ENCODE measurements around the gene PCGF6. TPM values are rescaled to one million over a fixed set of nuclear protein-coding genes. Genes with fewer than 3 reads are reported as not detected.

The PCGF6 gene
- total RNA-seq, 1 experiment from 2014 or later, result 9.1 TPM

GRCh38 chr10:103350175-103350516 is 794 bp downstream of the PCGF6 start:
- DNase-seq (ENCODE audit: low read depth, low spot score), result no peak
- in situ Hi-C loops (cut with HindIII; ENCODE audit: low pct_unique_long_range_greater_than_20kb, low sequenced_read_pairs), result no loop called here

- in situ Hi-C loops (cut with HindIII; ENCODE audit: low pct_unique_long_range_greater_than_20kb, low sequenced_read_pairs), result no loop called here
Measured at GRCh38 chr10:103336370-103336769, 14.6 kb downstream of the PCGF6 start.

DNA sequence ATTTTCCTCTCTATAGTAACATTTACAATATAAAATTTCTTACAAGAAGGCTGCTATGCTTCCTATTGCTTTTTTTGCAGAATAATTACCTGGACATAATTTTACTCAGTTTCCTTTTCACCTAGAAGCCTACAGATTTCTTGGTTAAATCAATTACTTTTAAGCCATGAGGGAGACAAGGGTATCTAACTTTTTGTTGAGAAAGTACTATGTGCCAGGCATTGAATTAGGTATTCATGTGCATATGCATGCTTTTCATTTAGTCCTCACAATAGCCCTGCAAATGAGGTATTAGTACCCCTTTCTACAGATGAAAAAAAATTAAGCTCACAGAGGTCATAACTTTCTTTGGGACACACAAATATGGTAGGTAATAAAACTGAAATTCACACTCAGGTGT is 16.4 kb downstream of the PCGF6 start:
- in situ Hi-C loops (cut with HindIII; ENCODE audit: low pct_unique_long_range_greater_than_20kb, low sequenced_read_pairs), result no loop called here
- no peak for DNase-seq (ENCODE audit: low read depth, low spot score)

More at GRCh38 chr10:103336370-103336769, 14.6 kb downstream of the PCGF6 start:
- DNase-seq (ENCODE audit: low read depth, low spot score), result no peak

DNA sequence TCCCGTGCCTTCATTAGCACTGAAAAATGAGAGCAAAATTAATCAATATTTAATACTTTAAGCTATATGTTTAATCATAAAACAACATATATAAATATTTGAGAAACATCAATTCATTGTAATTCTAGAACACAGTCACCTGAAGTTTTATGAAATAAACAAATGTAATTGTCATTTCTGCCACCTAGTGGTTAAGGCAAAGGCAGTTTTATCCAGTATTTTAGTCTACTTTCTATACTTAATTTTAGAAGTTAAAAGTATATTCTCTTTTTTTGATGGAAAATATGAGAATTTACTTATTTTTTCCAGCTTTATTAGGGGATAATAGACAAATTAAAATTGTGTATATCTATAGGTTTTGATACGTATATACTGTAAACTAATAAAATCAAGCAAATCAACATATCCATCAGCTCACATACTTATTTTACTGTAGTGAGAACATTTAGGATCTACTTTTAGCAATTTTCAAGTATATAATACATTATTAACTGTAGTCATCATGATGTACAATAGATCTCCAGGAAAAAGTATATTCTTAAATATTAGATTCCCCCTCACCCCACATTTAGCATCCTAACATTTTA is 16.9 kb downstream of the PCGF6 start:
- in situ Hi-C loops (cut with HindIII; ENCODE audit: low pct_unique_long_range_greater_than_20kb, low sequenced_read_pairs), result no loop called here
- peak; percentile 41 for DNase-seq (ENCODE audit: low read depth, low spot score)

DNA sequence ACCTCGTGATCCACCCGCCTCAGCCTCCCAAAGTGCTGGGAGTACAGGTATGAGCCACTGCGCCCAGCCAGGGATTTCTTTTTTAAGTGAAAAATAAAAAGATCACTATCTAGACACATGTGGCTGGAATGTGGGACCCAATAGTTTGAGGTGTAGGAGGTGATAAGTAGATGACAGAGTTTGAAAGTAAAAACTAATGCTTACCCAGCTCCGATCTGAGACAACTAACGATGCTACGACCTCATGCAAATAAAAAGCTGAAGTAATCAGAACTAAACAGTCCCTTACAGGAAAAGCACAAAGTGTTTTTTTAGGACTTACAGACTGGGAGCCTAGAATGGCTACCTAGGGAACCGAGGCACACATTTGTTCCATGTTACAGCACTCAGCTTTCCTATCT is 23.0 kb downstream of the PCGF6 start:
- in situ Hi-C loops (cut with HindIII; ENCODE audit: low pct_unique_long_range_greater_than_20kb, low sequenced_read_pairs), result no loop called here

DNA sequence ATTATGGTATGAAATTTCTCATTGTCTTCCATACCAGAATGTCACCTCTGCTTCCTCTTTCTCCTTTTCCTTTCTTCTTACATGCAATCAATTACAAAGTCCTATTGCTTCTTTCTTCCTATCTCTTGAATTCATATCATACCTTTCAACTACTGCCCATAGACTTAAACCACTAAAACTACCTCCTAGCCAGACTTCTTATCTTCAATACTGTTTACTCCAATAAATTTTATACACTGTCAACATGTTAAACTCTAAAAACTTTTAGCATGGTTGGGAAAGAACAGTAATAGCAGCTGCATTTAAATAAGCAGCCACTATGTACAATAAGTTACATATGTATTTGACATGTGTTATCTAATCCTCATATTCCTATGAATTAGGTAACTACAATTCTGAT is 34.9 kb downstream of the PCGF6 start:
- in situ Hi-C loops (cut with HindIII; ENCODE audit: low pct_unique_long_range_greater_than_20kb, low sequenced_read_pairs), result no loop called here
- DNase-seq (ENCODE audit: low read depth, low spot score), result no peak

More for the DNA sequence above, 23.0 kb downstream of the PCGF6 start:
- DNase-seq (ENCODE audit: low read depth, low spot score), result no peak

- in situ Hi-C loops (cut with HindIII; ENCODE audit: low pct_unique_long_range_greater_than_20kb, low sequenced_read_pairs), result no loop called here
- no peak for DNase-seq (ENCODE audit: low read depth, low spot score)
Measured at GRCh38 chr10:103310197-103310596, 40.7 kb downstream of the PCGF6 start.

DNA sequence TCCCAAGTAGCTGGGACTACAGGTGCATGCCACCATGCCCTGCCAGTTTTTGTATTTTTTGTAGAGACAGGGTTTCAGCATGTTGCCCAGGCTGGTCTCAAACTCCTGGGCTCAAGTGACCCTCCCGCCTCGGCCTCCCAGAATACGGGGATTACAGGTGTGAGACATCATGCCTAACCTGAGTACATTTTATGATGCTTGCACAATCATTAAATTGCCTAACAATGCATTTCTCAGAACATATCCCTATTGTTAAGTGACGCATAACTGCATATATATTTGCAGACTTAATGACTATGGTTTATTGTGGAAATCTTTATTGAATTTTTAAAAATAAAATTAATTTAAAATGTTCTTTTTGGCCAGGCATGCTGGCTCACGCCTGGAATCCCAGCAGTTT is 43.3 kb downstream of the PCGF6 start:
- in situ Hi-C loops (cut with HindIII; ENCODE audit: low pct_unique_long_range_greater_than_20kb, low sequenced_read_pairs), result no loop called here
- DNase-seq (ENCODE audit: low read depth, low spot score), result no peak

GRCh38 chr10:103295374-103296015 is 55.4 kb downstream of the PCGF6 start:
- in situ Hi-C loops (cut with HindIII; ENCODE audit: low pct_unique_long_range_greater_than_20kb, low sequenced_read_pairs), result no loop called here
- DNase-seq (ENCODE audit: low read depth, low spot score), result no peak

GRCh38 chr10:103291588-103291987 is 59.4 kb downstream of the PCGF6 start:
- no peak for DNase-seq (ENCODE audit: low read depth, low spot score)
- in situ Hi-C loops (cut with HindIII; ENCODE audit: low pct_unique_long_range_greater_than_20kb, low sequenced_read_pairs), result no loop called here

GRCh38 chr10:103287992-103288391 is 62.9 kb downstream of the PCGF6 start:
- no peak for DNase-seq (ENCODE audit: low read depth, low spot score)
- in situ Hi-C loops (cut with HindIII; ENCODE audit: low pct_unique_long_range_greater_than_20kb, low sequenced_read_pairs), result no loop called here

DNA sequence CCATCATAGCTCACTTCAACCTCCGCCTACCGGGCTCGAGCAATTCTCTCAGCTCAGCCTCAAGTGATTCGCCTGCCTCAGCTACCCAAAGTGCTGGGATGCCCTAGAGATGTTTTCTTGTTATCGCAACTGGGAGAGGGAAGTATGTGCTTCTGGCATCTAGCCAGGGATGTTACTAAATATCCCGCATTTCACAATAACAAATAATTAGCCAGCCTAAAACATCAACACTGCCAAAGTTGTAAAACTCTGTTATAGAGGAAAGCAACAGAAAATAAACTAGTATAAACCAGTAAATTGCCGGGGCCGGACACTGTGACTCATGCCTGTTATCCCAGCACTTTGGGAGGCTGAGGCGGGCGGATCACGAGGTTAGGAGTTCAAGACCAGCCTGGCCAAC is 66.8 kb downstream of the PCGF6 start:
- in situ Hi-C loops (cut with HindIII; ENCODE audit: low pct_unique_long_range_greater_than_20kb, low sequenced_read_pairs), result no loop called here
- no peak for DNase-seq (ENCODE audit: low read depth, low spot score)

DNA sequence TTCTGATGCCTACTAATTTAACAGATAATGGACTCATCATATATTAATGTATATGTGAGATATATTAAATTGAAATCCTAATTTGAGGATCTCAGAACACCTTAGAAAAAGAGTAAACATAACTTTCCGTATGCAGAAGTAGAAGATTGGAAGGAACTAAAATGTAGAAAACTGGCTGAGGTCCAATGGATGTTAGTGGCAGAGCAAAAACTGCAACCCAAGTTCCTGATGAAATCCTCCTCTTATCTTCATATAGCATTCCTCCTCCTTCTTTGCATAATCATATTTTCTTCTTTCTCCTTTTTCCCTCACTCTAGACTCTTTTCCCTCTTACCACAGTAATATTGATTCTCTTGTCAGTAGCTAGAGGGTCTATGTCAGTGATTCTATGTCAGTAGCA is 68.0 kb downstream of the PCGF6 start:
- no peak for DNase-seq (ENCODE audit: low read depth, low spot score)

DNA sequence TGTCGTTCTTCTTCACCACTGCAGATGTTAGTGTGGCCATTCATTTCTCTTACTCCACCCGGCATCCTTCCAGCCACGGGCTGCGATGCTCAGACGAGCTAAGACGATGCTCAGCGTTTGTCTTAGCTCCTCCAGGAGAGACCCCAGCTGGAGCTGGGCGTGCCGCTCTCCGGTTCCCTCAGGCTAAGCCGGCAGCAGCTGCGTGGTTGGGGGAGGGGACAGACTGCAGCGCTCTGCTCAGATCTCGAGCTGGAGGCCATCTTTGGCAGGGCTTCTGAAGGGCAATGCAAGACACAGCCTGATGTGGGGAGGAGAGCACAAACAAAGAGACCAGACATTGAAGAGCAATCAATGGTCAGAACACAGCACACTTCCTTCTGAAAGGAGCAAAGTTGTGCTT is 69.2 kb downstream of the PCGF6 start:
- peak; percentile 10 for DNase-seq (ENCODE audit: low read depth, low spot score)
- in situ Hi-C loops (cut with HindIII; ENCODE audit: low pct_unique_long_range_greater_than_20kb, low sequenced_read_pairs), result no loop called here

More for the DNA sequence above, 68.0 kb downstream of the PCGF6 start:
- in situ Hi-C loops (cut with HindIII; ENCODE audit: low pct_unique_long_range_greater_than_20kb, low sequenced_read_pairs), result no loop called here

DNA sequence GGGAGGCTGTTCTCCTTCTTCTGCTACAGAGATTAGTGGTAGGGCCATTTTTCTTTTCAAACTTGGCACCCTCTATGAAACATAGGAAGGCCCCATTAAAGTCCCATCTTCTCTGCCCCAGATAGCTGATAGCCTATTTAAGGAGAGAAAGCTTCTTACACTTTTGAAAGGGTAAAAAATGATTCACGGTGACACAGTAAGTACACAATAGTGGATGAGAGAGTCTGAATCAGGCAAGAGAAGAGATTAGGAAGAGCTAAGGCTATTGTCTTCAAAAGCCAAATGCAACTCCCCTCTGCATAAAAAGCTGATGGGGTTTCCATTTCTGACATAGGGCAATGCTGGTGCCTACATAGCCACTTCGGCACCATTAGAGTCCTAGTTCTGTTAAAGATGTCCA is 70.4 kb downstream of the PCGF6 start:
- in situ Hi-C loops (cut with HindIII; ENCODE audit: low pct_unique_long_range_greater_than_20kb, low sequenced_read_pairs), result no loop called here
- DNase-seq (ENCODE audit: low read depth, low spot score), result no peak

- no peak for DNase-seq (ENCODE audit: low read depth, low spot score)
- in situ Hi-C loops (cut with HindIII; ENCODE audit: low pct_unique_long_range_greater_than_20kb, low sequenced_read_pairs), result no loop called here
Measured at GRCh38 chr10:103280031-103280430, 70.9 kb downstream of the PCGF6 start.

DNA sequence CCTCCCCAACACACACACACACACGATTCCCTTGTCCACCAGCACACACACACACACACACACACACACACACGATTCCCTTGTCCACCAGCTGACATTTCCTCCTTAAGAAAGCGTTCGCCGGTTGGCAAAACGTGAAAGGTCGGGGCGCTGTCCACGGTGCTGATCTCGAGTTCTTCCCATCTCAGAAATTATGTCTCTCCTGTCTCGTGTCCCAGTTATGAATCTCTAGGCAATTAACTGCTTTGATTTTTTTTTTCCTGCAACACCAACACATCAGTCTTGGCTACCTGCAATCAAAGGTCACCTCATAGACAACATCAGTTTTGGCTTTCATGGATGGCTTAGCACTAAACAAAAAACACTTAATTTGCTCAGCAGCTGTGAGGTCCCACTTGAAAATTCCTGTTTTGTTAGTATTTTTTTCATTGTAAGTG is 72.1 kb downstream of the PCGF6 start:
- peak; percentile 26 for DNase-seq (ENCODE audit: low read depth, low spot score)
- in situ Hi-C loops (cut with HindIII; ENCODE audit: low pct_unique_long_range_greater_than_20kb, low sequenced_read_pairs), result no loop called here

- in situ Hi-C loops (cut with HindIII; ENCODE audit: low pct_unique_long_range_greater_than_20kb, low sequenced_read_pairs), result no loop called here
- DNase-seq (ENCODE audit: low read depth, low spot score), result no peak
Measured at GRCh38 chr10:103278537-103278823, 72.5 kb downstream of the PCGF6 start.

DNA sequence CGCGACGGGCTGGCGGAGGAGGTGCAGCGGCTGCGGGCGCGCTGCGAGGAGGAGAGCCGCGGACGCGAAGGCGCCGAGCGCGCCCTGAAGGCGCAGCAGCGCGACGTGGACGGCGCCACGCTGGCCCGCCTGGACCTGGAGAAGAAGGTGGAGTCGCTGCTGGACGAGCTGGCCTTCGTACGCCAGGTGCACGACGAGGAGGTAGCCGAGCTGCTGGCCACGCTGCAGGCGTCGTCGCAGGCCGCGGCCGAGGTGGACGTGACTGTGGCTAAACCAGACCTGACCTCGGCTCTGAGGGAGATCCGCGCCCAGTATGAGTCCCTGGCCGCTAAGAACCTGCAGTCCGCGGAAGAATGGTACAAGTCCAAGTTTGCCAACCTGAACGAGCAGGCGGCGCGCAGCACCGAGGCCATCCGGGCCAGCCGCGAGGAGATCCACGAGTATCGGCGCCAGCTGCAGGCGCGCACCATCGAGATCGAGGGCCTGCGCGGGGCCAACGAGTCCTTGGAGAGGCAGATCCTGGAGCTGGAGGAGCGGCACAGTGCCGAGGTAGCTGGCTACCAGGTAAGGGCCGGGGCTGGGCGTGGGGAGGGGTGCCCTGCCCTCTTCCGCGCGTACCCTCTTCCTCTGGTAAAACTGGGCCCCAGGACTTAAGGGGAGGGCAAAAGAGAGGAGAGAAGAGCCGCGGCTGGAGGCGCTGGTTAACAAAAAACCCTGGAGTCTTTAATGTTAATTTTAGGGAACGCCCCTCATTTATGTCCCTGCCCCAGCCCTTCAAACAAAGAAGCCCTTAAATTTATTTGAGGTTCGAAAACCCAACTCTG is 73.0 kb downstream of the PCGF6 start:
- in situ Hi-C loops (cut with HindIII; ENCODE audit: low pct_unique_long_range_greater_than_20kb, low sequenced_read_pairs), result no loop called here
- DNase-seq (ENCODE audit: low read depth, low spot score), result no peak

Measured in SK-MEL-5 (cell line).